HuH-7.5 (cell line): ENCODE data around the gene CC2D1A.
"Not testable (repeated sequence)": the region's sequence is repeated elsewhere in the genome, so short reads cannot be mapped to it uniquely, and the experiment has no call there.

Experiments
- DNase-seq: peaks from one replicate; pipeline ENCODE4 v3.0.0; 2011; ENCODE audit warnings: low spot score

CC2D1A gene

DNA sequence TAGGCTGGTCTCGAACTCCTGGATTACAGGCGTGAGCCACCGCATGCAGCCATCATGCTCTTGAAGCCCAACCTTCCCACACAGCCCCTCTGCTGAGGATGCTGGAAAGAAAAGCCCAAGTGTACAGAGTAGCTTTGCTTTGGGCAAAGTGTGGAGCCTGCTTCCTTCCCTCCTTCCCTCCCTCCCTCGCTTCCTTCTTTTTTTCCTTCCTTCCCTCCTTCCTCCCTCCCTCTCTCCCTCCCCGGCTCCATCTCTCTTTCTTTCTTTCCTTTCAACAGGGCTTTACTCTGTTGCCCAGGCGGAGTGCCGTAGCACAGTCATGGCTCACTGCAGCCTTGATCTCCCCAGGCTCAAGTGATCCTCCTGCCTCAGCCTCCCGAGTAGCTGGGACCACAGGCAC lies 2.7 kb downstream of the CC2D1A start:
- no peak for DNase-seq

DNA sequence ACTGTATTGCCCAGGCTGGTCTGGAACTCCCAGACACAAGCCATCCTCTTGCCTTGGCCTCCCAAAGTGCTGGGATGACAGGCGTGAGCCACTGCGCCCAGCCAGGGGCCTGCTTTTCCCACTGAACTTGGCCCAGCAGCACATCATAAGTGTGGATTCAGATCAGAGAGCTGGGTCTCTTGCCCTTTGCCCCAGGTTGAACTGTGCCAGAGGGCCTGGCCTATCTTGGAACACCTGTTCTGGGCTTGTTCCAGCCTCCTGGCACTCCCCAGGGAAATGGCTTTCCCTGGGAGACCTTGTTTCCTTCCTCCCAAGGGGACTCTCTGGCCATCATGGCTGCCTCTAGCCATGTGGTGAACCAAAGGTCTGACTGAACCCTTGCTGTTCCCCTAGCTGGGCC lies 3.4 kb downstream of the CC2D1A start:
- no peak for DNase-seq

DNA sequence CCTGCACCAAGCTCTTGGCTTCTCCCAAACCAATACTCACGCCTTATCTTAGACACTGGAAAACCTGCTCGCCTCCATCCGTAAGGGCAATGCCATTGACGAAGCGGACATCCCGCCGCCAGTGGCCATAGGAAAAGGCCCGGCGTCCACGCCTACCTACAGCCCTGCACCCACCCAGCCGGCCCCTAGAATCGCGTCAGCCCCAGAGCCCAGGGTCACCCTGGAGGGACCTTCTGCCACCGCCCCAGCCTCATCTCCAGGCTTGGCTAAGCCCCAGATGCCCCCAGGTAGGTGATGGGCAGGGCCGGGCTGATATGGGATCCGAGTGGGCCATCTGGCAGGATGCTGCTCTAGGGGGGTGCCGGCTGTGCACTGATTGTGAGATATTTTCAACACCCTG lies 7.4 kb downstream of the CC2D1A start:
- DNase-seq: no peak

DNA sequence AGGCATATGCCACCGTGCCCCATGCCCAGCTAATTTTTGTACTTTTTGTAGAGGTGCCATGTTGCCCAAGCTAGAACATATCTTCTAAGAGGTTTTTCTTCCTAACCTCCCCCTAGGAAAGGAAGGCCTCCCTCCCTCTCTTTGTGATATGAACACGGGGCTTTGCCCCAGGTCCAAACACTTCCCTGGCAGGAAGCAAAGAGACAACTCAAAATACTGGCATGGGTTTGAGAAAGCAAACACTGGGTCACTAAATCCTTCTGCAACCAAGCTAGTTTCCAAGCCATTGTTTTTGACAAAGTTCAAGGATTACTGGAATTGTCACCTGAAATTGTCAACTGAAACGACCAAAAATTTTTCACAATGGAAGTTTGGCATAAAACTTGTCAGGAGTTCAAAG lies 8.8 kb downstream of the CC2D1A start:
- no peak for DNase-seq

DNA sequence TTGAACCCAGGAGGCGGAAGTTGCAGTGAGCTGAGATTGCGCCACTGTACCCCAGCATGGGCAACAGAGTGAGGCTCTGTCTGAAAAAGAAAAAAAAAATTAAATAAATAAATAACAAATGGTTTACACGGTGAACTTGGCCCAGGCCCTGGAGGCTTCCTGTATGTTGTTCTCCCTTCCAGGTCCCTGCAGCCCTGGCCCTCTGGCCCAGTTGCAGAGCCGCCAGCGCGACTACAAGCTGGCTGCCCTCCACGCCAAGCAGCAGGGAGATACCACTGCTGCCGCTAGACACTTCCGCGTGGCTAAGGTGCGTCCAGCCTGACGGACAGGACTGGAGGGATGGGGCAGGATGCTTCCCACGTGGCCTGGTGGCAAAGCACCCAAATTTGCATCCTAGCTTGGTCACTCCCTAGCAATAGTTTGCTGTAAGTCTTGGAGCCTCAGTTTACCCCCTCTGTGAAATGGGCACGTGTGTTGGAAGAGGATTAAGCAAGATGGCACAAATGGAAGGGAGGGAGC lies 11.9 kb downstream of the CC2D1A start:
- DNase-seq: no peak

DNA sequence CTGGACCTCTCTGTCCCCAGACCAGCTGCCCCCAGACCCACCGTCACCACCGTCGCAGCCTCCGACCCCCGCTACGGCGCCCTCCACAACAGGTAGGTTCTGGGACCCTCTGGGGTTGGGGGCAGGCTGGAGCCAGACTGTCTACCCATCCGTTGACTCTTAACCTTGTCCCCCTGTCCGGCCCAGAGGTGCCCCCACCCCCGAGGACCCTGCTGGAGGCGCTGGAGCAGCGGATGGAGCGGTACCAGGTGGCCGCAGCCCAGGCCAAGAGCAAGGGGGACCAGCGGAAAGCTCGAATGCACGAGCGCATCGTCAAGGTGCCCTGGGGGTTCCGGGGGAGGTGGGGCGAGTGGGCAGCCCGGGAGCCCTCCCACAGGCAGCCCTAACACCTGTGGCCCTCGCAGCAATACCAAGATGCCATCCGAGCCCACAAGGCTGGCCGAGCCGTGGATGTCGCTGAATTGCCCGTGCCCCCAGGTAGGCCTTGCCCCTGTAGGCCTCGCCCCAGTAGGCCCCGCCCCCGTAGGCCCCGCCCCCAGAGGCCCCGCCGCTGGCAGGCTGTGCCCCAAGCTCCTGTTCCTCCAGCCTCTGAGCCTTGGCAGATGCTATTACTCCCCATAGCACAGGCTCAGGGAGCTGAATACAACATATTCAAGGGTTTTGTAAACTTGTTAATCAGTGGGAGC lies 12.9 kb downstream of the CC2D1A start:
- DNase-seq: no peak

DNA sequence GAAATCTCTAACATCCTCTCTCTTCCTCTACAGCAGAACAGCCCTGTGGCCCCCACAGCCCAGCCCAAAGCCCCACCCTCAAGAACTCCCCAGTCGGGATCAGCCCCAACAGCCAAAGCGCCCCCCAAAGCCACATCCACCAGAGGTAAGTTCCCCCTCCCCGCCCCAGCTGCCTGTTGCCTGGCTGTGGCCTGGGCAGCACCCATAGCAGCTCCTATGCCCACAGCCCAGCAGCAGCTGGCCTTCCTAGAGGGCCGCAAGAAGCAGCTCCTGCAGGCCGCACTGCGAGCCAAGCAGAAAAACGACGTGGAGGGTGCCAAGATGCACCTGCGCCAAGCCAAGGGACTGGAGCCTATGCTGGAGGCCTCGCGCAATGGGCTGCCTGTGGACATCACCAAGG lies 14.5 kb downstream of the CC2D1A start:
- no peak for DNase-seq

DNA sequence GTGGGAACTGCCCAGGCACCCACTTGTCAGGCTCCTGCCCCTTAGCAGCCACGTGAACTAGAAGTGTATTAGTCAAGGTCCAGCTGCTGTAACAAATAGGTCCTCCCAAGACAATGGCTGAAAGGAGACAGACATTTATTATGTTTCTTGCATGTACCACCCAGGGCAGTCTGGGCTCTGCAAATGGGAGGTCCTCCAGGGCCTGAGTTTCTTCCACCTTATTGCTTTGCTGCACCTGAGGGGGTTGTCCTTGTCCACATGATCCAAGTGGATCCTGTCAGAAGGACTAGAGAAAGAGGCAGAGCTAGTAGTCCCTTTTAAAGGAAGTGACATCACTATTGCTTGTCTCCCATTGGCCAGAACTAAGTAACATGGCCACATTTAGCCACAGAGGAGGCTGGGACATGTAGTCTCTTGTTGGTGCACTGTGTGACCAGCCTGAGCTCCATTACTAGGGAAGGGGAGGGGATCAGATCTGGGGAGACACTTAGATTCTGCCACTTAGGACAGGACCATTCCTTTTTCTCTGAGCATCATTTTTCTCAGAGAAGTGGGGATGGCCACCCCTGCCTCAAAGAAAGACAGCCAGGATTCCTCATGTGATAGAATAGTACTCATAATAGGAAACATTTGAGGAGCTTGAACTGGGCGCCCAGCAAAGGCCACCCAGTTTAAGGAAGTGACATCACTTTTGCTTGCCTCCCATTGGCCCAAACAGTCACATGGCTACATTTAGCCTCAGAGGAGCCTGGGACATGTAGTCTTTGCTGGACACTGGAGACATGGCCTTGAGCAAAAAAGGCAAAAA lies 15.1 kb downstream of the CC2D1A start:
- DNase-seq: no peak

DNA sequence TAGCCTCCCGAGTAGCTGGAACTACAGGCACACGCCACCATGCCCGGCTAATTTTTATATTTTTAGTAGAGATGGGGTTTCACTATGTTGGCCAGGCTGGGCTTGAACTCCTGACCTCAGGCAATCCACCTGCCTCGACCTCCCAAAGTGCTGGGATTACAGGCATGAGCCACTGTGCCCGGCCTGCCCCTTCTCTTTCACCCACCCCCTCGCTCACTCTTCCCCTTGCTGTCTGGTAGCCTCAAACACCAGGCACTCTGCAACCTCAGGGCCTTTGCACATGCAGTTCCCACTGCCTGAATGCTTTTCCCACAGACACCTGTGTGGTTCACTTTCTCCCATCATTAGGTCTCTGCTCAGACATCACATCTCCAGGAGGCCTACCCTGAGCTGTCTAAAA lies 16.1 kb downstream of the CC2D1A start:
- not testable (repeated sequence) for DNase-seq

DNA sequence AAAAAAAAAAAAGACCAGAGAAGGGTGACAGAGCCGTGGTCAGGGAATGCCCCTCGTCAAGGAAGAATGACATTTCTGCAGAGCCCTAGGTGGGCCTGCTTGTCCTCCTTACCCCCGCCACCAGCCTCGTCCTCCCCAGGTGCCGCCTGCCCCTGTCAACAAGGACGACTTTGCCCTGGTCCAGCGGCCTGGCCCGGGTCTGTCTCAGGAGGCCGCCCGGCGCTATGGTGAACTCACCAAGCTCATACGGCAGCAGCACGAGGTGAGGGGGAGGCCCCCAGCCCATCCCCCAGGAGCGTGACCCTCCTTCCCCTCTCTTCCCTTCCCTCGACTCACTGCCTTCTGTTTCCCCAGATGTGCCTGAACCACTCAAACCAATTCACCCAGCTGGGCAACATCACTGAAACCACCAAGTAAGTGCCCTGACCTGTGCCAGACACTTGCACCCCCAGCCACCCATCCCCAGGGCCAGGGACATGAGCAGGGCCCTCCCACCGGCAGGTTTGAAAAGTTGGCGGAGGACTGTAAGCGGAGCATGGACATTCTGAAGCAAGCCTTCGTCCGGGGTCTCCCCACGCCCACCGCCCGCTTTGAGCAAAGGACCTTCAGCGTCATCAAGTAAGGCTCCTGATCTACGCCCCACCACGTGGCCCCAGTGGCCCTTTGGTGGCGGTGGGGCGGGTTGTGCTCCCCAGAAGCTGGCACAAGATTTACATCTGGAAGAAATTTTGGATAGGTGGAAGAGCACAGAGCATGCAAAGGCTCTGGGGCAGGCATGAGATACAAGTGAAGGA lies 17.4 kb downstream of the CC2D1A start:
- DNase-seq: no peak

DNA sequence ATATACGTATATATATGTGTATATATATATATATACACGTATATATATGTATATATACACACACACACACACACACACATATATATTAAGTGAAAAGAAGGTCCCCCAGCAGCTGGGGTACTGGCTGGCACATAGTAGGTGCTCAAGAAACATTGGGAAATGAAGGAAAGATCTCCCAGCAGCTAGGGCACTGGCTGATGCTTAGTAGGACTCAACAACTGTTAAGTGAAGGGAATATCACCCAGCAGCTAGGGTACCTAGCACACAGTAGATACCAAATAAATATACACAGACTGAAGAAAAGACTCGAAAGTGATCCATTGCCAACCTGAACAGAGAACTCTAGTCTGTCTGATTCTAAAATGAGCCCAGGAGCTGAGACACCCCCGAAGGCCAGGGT lies 20.0 kb downstream of the CC2D1A start:
- no peak for DNase-seq

DNA sequence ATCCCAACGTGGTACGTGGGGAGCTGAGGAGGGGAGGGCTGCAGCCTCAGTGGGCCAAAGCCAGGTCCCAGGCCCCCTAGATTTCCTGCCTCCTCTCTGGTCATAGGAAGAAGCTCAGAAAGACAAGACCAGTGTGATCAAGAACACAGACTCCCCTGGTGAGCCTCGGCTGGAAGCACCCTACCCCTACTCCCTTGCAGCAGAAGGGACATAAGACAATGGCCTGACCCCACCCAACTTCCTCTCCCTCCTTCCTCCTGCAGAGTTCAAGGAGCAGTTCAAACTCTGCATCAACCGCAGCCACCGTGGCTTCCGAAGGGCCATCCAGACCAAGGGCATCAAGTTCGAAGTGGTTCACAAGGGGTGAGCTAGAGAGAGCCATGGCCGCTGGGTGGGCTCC lies 20.7 kb downstream of the CC2D1A start:
- DNase-seq: no peak

DNA sequence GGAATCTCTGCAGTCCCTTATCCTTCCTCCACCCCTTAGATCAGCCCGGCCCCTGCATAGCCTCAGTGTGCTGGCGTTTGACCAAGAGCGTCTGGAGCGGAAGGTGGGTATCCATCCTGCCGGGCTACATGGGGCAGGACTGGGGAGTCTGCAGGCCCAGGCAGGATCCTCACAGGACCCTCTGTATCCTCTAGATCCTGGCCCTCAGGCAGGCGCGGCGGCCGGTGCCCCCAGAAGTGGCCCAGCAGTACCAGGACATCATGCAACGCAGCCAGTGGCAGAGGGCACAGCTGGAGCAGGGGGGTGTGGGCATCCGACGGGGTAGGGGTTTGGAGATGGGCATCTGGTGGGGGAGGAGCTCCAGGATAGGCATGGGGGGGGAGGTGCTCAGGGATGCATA lies 23.3 kb downstream of the CC2D1A start:
- no peak for DNase-seq

DNA sequence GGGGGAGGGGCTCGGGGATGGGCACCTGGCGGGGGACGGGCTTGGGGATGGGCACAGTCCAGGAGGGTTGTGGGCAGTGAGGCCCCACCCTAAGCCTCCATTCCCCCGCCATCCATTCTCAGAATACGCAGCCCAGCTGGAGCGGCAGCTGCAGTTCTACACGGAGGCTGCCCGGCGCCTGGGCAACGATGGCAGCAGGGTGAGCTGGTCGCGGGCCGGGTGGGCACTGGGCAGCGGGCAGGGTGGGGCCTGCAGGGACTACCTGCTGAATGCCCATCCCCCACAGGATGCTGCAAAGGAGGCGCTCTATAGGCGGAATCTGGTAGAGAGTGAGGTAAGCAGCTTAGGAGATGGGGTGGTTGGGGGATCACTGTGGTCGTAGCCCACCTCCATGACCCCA lies 24.0 kb downstream of the CC2D1A start:
- DNase-seq: no peak

DNA sequence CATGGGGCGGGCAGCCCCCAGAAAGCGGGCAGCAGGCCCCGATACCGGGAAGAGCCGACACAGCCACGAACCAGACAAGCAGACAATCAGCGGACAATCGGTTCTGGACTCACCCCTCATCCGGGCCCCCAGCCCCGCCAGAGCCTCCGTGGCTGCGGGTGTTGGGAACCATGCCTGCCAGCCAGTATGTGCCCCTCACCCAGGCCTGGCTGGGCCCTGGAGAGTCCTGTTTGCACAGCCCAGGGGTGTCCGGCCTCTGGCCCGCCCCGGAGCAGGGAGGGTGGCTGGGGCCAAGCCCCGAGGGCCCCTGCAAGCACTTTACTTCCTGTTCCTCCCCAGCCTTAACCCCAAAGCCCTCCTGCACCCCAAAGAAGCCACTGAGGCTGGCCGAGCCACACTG lies 24.4 kb downstream of the CC2D1A start:
- DNase-seq: no peak

DNA sequence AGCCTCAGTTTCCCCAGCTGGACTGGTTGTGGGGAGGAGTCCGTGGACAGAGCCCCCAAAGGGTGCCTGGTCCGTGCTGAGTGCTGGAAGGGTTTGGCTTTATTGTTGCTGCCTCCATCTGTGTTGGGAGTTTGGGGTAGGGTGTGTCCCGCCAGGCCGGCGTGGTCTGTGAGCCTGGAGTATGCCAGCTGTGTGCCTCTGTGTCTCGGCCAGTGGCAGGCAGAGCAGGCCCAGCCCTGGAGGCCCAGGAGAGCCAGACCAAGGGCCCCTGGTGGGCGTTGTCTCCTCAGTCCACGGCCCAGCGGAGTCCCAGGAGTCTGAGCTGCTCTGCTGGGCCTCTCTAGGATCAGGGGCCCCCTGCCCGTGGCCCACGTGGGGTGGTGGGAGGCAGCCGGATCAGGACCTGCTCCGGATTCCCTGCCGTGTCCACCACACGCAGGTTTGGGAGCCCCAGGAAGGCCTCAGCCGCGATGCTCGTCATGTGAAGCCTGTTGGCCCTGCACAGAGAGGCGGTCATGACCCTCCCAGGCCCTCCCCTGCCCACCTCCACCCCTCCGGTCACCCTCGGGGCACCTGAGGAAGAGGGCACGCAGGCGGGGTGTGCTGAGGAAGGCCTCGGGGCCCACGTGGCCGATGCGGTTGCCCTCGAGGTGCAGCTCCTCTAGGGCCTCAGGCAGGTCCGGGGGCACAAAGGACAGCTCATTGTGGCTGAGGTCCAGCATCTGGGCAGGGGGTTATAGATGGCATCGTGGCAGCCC lies 25.6 kb downstream of the CC2D1A start:
- no peak for DNase-seq

DNA sequence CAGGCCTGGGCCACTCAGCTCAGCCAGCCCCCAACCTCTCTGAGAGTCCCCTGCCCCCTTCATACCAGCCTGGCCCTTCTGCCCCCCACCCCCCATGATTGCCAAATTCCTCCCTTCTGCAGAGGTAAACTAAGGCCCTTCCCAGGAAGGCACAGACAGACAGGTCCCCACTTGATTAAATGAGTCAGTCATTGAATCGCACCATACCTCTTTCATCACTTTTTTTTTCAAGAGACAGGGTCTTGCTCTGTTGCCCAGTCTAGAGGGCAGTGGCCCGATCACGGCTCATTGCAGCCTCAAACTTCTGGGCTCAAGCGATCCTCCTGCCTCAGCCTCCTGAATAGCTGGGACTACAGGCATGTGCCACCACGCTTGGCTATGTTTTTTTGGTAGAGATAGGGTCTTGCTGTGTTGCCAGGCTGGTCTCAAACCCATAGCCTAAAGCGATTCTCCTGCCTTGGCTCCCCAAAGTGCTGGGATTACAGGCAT lies 26.2 kb downstream of the CC2D1A start:
- DNase-seq: no peak

DNA sequence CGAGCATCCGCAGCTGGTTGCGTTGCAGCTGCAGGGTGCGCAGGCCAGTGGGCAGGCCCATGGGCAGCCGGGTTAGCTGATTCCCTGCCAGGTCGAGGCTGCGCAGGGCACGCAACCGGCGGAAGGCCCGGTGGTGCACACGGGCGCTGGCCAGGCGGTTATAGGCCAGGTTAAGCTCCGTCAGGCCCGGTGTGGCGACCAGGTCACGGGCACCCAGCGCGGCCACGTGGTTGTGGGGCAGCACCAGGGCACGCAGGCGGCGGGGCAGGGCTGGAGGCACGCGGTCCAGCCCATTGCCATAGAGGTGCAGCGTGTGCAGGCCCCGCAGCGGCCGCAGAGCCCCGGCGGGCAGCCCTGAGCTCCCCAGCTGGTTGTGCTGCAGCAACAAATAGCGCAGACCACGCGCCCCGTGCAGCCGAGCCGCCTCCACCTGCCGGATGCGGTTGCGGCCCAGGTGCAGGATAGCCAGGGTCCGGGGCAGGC lies 27.0 kb downstream of the CC2D1A start:
- DNase-seq: no peak

DNA sequence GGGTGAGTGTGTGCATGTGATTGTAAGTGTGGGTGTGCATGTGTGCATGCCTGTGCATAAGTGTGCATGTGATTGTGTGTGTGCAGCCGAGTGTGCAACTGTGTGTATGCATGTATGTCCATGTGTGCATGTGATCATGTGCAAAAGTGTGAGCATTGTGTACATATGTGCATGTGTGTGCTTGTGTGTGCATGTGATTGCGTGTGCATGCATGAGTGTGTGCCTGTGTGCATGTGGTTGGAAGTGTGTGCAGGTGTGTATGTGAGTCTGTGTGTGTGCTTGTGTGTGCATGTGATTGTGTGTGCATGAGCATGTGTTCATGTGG lies 28.7 kb downstream of the CC2D1A start:
- no peak for DNase-seq

DNA sequence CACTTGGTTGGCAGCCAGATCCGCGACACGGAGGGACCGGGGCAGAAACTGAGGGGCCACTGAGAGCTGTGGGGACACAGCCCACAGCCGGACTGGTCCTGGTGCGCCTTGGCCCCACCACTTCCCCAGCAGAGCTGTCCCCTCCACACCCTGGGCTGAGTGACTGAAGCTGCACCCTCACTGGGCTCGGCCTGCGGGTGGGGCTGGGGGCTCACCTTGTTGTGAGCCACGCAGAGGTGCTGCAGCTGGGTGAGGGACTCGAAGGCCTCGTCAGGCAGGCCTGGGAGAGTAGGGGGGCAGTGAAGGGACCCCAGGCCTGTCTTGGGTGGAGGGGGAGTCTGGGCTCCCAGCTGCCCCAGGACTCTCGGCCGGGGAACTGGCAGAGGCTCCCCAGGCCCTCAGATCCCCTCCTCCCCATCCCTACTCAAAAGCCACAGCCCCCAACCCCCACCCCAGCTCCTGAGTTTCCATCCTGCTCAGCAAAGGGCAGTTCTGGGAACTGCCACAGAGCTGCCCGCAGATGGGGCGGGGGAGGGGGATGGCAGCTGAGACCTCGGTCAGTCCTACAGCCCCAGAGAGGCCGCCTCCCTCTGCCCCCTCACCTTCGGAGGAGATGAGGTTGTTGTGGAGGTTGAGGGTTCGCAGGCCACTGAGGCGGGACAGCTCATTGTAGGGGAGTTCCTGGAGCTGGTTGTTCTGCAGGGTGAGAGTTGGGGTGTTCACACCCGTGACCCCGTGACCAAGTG lies 29.9 kb downstream of the CC2D1A start:
- no peak for DNase-seq
